NOMO-1 treated with DMSO at 0.1 percent for 48 hours (cell line): Measurements from ENCODE around the gene TRIP13.
"Not testable (repeated sequence)": the region's sequence is repeated elsewhere in the genome, so short reads cannot be mapped to it uniquely, and the experiment has no call there.

Source experiments
- DNase-seq: peaks from one replicate; lab custom pipeline; 2025; ENCODE audit not compliant: unreplicated experiment; lab: John Stamatoyannopoulos, UW

TRIP13 gene

DNA sequence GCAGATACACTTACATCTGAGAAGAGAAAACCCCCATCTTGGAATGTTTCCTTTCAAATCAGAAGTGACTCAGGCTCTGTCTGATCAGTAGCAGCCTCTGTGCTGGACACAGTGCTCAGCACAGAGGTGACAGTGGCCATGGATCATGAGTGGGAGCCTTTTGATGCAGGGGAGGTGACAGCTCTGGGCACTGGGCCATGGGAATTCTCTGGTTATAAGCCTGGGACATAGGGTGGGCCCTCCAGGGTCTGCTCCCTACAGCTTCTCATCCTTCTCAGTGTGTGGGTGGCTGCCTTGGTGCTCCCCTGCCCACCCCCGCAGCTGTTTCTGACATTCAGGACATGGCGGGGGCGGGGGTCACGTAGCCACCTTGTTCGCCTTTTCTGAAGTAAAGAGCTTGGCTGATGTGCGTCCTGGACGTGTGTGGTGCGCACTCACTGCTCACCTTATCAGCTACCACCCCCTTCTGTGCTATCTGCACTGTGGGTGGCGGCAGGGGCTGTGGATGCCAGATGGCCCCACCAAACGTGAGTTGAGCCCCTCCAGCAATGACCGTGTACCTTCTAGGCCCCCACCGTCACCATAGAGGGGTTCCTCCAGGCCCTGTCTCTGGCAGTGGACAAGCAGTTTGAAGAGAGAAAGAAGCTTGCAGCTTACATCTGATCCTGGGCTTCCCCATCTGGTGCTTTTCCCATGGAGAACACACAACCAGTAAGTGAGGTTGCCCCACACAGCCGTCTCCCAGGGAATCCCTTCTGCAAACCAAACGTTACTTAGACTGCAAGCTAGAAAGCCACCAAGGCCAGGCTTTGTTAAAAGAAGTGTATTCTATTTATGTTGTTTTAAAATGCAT is 24.0 kb downstream of the TRIP13 start:
- no peak for DNase-seq

GRCh38 chr5:918717-919116 is 26.0 kb downstream of the TRIP13 start:
- DNase-seq: not testable (repeated sequence)

- no peak for DNase-seq
These were observed 26.8 kb downstream of the TRIP13 start for GRCh38 chr5:919356-920000.

GRCh38 chr5:920321-920720 is 27.6 kb downstream of the TRIP13 start:
- no peak for DNase-seq

- no peak for DNase-seq
These were observed 29.1 kb downstream of the TRIP13 start for GRCh38 chr5:921456-922435.

- DNase-seq: no peak
These were observed 30.0 kb downstream of the TRIP13 start for GRCh38 chr5:922436-923280.

DNA sequence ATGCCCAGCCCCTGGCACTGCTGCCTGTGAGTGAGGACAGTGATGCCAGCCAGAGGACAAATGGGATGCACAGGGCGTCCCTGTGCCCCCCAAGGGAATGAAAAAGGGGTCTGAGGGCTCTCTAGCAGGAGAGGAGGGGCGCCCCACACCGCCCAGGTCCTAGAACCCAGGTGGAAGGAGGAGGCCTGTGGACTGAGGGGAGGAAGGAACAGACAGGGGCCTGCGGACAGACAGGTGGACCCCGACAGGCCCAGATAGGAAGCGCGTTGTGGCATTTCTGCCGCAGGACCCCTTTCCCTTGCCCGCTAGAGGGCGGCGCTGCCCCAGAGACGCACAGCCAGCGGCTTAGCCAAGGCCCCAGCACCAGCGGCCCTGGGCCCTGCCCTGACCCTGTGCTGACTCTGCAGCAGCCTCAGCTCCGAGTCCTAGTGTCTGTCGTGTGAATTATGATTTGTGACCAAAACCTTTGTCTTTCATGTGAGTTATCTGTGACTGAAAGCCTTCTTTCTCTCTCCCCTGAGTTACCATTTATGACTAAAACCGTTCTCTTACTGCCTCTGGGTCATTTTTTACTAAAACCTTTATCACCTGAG is 30.7 kb downstream of the TRIP13 start:
- DNase-seq: peak; percentile 85

- DNase-seq: no peak
These were observed 33.9 kb downstream of the TRIP13 start for GRCh38 chr5:926417-927171.

DNA sequence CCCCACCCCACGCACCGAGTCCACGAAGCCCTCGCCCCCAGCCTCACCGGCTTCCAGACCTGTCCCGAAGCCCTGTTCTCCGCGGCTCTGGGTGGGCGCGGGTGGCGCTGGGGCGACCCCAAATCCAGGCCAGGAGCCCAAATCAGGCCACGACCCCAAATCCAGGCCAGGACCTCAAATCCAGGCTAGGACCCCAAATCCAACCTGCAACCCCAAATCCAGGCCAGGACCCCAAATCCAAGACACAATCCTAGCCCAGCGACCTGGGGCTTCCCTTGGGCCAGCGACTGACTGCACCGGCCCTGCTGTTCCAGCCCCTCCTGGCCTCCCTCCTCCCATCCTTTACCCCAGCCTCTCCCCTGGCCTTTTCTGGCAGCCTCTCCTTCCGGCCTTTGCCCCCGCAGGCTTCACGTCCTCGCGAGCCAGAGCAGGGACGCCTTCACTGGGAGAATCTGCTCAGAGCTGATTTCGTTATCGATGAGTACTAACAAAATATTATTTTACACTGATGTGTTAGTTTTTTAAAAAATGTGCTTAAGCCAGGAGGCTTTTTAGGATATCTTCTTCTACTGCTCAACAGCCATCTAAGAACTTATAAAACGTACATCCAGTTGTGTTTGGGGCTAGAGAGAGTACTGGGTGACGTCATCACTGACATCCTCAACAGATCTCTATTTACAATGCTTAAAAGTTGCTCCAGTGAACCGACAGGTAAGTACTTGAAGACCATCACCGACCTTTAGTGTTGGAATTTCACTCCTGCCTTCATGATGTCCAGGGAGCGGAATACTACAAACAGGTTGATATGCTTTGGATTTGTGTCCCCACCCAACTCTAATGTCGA is 34.7 kb downstream of the TRIP13 start:
- DNase-seq: no peak

DNA sequence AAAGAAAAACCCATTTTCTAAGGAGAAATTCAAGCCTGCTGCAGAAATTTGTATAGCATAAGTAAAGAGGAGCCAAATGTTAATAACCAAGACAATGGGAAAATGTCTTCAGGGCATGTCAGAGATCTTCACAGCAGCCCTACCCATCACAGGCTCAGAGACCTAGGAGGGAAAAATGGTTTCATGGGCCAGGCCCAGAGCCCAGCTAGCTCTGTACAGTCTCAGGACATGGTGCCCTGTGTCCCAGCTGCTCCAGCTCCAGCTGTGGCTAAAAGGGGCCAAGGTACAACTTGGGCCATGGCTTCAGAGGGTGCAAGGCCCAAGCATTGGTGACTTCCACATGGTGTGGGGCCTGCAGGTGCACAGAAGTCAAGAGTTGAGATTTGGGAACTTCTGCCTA is 36.5 kb downstream of the TRIP13 start:
- DNase-seq: not testable (repeated sequence)

DNA sequence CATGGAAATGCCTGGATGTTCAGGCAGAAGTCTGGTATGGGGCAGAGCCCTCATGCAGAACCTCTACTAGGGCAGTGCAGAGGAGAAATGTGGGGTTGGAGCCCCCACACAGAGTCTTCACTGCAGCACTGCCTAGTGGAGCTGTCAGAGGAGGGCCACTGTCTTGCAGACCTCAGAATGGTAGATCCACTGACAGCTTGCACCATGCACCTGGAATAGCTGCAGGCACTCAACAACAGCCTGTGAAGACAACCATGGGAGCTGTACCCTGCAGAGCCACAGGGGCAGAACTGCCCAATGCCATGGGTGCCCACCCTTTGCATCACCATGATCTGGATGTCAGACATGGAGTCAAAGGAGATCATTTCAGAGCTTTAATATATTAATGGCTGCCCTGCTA is 36.9 kb downstream of the TRIP13 start:
- no peak for DNase-seq

GRCh38 chr5:930866-931265 is 38.2 kb downstream of the TRIP13 start:
- DNase-seq: no peak

- no peak for DNase-seq
These were observed 39.0 kb downstream of the TRIP13 start for GRCh38 chr5:931570-932145.

DNA sequence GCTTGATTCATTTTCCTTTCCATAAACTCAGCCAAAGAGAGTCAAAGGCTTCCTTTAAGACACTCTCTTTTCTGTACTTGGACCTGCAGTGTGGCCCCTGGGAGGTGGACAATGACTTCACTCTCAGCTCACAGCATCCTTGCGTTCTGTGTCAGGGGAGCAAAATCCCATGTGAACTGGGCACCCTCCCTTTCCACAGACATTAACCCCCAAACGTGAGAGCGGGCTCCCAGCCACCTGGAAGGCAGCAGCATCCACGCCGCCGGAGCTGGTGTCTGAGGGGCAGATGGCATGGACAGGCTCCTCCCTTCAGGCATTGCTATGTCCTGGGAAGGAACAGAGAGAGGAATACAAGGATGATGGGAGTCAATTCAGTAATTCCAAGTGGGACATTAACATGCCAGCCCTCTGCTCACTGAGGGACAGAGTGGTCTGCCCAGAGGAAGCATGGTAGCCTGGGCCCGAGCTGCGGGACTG is 39.5 kb downstream of the TRIP13 start:
- DNase-seq: no peak

GRCh38 chr5:932628-933250 is 40.1 kb downstream of the TRIP13 start:
- DNase-seq: no peak

DNA sequence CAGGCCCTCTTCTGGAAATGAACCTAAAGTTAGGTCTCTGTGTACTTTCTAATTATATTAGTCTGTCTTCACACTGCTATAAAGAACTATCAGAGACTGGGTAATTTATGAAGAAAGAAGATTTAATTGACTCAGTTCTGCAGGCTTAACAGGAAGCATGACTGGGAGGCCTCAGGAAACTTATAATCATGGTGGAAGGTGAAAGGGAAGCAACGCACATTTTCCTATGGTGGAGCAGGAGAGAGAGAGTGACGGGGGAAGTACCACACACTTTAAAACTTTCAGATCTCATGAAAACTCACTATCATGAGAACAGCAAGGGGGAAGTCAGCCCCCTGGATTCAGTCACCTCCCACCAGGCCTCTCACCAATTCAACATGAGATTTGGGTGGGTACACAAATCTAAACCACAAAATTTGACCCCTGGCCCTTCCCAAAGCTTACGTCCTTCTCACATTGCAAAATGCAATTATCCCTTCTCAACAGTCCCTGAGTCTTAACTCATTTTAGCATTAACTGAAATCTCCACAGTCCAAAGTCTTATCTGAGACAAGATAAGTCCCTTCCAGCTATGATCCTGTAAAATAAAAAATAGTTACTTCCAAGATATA is 40.7 kb downstream of the TRIP13 start:
- no peak for DNase-seq

- DNase-seq: not testable (repeated sequence)
These were observed 41.3 kb downstream of the TRIP13 start for GRCh38 chr5:933951-934350.
